Neural cell (in vitro differentiated cells): Measurements from ENCODE around the gene TSFM.
A peak's percentile ranks its signal among the peaks of the same experiment; 100 is the strongest.

ENCODE experiments used
- CTCF ChIP-seq: fragments of 450-650 bp; IDR thresholded peaks from 2 replicates; pipeline ENCODE4 v1.5.1; 2014; ENCODE audit warnings: antibody characterized with exemption, mild to moderate bottlenecking, moderate library complexity; ENCODE audit not compliant: poor library complexity, severe bottlenecking
- EZH2 ChIP-seq: fragments of 200-600, 300-800 bp; shearing (Covaris generic), sonication (generic); IDR thresholded peaks from 2 replicates; pipeline ENCODE4 v1.6.1; 2014; ENCODE audit warnings: antibody characterized with exemption, low read length, borderline replicate concordance, mild to moderate bottlenecking; ENCODE audit not compliant: insufficient read depth, poor library complexity, severe bottlenecking
- POLR2AphosphoS5 ChIP-seq: IDR thresholded peaks from 2 replicates; pipeline ENCODE4 v1.6.1; 2012
- RAD21 ChIP-seq: fragments of 450-650 bp; conservative IDR thresholded peaks from 2 replicates; pipeline ENCODE4 v1.6.1; 2014; ENCODE audit warnings: antibody characterized with exemption, mild to moderate bottlenecking, moderate library complexity
- TAF1 ChIP-seq: IDR thresholded peaks from 2 replicates; pipeline ENCODE4 v1.6.1; 2012; ENCODE audit warnings: low read depth

DNA sequence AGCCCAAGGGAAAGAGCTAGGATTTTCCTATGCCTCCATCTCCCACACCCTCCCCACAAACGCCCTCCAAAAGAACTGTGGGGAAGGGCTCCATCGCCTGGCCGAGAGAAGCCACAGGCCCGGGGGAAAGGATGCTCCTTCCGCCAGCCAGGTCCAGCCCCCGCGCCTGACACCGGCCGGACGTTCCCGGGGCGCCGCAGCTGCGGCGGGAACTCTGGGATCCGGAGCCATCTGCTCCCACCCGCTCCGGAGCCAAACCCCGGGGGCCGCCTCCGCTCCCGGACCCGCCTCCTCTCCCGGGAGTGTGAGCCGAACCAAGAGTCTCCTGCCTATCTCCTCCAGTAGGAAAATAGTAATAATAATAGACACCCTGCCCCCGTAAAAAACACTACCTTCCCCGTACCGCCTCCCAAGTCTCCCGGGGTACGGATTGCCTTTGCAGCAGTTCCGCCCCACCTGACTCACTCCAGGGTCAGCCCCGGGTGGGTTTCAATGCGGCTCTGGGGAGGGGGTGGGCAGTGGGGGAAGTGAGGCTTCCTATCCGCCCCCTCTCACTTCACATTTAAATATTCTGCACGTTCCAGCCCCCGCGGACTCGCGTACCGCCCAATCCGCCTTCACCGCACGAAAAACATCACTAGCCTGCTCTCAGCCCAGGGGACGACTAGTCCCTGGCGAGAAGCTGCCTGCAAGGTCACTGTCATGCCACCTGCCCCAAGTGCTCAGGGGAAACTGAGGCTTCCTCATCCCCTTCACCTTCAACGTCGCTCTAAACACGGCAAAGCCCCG is 46.4 kb upstream of the TSFM start:
- TF ChIP-seq CTCF = peak; percentile 64
- TF ChIP-seq POLR2AphosphoS5 = no peak
- TF ChIP-seq RAD21 = peak; percentile 61
- no peak for TF ChIP-seq EZH2
- TF ChIP-seq TAF1 = no peak
